ENCODE measurements around the gene SHOC2.

Gene SHOC2

DNA sequence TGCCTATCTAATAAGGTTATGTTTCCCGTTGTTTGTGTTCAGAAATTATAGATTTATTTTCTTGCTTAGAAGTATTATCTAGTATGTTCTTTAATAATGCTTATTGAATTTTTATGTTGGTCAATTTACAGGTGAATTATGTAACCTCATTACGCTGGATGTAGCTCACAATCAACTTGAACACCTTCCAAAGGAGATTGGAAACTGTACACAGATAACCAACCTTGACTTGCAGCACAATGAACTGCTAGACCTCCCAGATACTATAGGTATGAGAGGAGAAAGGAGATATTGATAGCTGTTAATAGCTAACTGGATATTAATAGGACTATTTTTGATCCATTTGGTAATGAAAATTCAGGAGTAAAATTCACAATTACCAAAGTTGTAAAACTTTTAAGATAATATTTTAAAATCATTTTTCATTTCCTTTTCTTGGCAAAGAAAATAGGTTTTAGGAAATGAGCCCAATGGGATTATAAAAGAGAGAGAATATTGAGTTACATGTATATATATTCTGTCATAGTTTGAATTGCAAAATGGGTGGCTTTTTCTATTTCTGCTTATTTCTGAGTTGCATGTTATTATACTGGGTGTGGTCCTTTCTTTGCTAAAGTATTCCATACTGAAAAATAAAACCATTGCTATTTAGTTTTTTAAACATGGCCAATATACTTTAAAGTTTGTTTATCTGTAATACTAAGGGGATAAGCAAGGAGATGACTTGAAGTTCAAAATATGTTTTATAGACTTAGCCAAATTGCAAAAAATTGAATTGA, 66.3 kb downstream of the SHOC2 start:
- no peak for DNase-seq (ENCODE audit: low spot score)

GRCh38 chr10:110989016-110989415, 69.6 kb downstream of the SHOC2 start:
- no peak for DNase-seq (ENCODE audit: low spot score)

GRCh38 chr10:110992006-110992800, 72.8 kb downstream of the SHOC2 start:
- DNase-seq (ENCODE audit: low spot score) = no peak

DNA sequence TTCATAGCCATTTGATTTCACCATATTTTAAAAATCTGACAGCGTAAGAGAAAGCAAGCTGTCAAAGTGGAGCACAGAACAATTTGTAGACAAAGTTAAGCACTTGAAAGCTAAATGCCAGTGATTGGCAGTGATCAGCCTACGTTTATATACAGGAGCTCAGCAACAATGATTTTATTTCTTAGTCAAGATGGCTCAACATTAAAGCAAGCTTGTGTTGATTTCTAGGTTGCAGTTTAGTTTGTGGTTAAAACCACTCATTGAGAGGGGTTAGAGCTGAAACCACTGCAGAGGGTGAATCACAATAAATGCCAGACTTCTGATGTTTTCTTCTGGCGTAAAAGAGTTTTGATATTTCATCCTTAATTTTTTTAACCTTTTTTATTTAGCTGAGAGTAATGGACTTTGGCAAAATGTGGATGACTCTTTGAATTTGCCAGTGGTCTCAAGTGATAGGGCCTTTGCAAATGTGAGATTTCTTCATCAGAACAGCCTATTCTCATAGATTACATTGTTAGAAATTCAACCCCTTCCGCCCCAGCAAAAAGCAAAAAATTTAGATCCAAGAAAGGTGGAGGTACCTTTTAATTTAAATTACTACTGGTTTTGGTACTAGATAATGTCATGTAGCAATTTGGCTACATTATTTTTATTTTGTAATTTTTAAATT, 73.8 kb downstream of the SHOC2 start:
- DNase-seq (ENCODE audit: low spot score) = no peak

DNA sequence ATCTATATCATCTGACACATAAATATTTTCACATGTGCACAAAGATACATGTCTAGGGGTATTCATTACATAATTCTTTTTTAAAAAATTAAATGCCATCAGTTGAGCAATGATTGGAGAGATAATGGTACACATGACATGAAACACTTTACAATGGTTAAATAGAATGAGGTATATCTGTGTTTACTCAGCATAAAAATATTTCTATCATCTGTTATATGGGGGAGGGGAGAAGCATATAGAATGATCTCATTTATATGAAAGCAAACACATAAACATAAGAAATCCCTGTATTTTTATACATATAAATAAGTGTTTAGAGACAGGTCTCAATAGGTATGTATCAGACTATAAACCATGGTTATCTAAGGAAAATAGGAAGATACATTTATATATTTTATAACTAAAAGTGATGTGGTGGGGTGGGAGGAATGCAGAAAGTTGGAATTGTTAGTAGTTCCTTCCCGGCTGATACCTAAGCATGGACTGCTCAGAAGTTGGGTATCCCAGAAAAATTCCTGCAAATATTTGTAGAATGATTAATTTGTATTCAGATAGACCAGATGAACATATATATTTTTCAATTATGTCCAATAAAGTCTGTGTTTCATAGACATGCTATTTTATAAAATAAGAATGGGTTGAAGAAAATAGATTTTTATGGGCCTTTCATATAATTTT, 75.1 kb downstream of the SHOC2 start:
- no peak for DNase-seq (ENCODE audit: low spot score)

- DNase-seq (ENCODE audit: low spot score) = no peak
Measured at GRCh38 chr10:110995301-110995700, 75.9 kb downstream of the SHOC2 start.

- no peak for DNase-seq (ENCODE audit: low spot score)
Measured at GRCh38 chr10:110996256-110996655, 76.9 kb downstream of the SHOC2 start.

DNA sequence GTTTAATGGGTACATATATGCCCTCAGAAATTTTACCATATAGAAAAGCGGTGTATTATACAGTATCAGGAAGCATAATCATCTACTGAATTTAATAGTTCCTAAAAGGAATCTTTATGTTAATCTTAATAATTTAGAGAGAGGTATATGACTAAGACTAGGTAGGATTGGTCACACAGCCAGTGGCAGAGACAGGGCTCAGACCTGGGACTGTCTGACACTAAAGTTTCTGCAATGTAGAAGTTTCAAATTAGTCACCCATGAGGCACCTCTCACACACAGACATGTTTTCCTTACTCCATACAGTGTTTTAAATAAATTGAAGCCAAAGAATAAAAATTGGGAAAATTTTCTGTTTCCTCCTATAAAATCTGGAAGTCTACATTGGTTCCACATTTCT, 84.6 kb downstream of the SHOC2 start:
- DNase-seq (ENCODE audit: low spot score) = no peak

DNA sequence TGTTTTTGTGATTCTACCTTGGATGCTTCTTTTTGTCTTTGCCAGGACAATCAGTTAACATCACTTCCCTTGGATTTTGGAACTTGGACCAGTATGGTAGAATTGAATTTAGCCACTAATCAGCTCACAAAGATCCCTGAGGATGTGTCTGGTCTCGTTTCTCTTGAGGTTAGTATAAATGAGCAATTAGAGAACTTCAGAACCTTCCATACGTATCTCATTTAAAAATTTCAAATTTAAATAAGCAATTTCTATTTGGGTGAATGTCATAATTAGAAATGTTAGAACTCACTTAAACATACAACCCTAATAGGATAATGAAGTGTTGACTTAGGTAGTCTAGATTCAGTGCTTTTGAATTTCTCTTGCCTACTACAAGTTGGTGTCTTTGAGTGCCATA, 88.1 kb downstream of the SHOC2 start:
- DNase-seq (ENCODE audit: low spot score) = no peak

GRCh38 chr10:111015181-111015580, 95.8 kb downstream of the SHOC2 start:
- DNase-seq (ENCODE audit: low spot score) = no peak

- no peak for DNase-seq (ENCODE audit: low spot score)
Measured at GRCh38 chr10:111017098-111017497, 97.7 kb downstream of the SHOC2 start.

DNA sequence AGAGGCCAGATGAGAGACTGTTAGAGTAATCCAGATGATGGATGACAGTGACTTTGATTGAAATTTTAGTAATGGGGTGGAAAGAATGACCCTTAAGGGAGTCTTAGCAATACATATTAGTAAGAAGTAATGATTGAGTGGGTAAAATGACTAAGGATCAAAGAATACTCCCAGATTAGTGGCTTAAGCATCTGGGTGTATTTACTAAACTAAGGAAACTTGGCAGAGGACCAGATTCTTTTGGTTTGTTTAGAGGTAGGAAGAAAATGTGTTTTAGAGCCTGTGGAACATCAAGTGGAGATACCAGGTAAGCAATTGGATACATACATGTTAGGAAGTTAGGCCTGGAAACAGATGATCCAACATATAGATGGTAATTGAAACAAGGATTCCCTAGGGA, 98.6 kb downstream of the SHOC2 start:
- no peak for DNase-seq (ENCODE audit: low spot score)

GRCh38 chr10:111023060-111023459, 103.7 kb downstream of the SHOC2 start:
- no peak for DNase-seq (ENCODE audit: low spot score)

DNA sequence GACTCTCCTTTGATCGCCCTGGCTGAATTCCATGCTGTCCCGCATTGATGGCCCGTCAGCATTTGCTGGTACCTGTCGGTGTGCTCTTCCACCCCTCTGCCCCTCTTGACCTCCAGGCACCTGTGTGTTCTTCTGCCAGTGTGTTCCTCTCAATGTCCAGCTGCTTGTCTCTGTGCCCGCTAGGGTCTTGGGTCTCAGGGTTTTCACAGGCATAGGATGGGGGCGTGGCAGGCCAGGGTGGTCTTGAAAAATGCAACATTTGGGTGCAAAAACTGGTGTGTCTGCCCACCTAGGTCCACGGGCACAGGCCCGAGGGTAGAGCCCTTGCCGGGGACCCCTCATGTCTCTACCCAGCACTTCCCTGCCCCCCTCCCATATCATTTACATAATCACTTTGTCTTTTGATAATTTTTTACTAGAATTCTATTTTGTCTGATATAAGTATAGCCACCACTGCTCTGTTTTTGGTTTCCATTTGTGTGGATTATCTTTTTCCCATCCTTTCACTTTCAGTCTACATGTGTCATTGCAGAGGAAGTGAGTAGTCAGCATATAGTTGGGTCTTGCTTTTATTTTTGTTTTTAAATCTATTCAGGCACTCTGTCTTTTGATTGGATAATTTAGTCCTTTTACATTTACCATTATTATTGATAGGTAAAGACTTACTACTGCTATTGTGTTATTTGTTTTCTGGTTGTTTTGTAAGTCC, 110.8 kb downstream of the SHOC2 start:
- no peak for DNase-seq (ENCODE audit: low spot score)

DNA sequence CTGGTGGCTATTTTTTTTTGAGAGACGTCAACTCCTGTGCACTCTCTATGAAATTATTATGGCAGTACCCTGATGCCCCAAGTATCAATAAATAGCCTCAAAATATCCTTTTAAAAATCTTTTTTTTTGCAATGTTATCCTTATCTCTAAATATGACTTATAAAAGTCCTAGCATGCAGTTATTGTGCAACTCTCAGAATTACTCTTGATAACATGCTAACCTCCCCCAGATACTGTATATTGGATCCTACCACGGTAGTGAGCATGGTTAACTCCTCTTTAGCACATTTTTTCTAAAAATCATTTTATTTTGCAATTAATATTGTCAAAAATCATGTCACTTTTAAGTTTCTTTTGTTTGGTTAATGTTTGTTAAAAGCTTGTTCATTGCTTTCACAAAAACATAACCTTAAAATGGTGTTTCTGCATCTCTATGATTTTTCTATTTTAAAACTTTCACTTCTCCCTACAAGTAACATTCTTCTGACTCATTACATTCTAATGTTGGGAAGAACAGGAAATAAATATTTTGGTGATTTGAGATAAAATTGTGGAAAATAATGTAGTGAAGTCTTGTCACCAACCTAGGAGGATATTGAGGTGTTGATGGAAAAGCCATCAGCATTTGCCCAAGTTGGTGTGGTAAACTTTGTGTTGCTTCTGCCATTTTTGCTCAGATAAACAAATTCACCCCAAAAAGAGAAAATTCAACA, 115.3 kb downstream of the SHOC2 start:
- no peak for DNase-seq (ENCODE audit: low spot score)

DNA sequence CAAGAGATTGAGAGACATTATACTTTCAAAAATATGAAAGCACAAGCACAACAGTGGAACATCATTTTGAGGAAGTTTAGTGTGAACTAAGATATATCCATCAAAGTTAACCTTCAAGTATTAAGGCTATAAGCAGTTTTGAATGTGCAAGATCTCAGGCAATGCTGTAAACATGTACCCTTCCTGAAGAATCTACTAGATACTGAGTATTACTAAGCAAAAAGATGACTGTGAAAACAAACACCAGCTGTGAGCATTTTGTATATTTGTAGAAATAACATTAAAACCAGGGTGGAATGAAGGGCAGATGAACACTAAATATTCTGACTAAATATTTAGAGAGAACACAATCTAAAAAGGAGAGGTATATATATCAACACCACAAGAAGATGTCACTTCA, 116.1 kb downstream of the SHOC2 start:
- no peak for DNase-seq (ENCODE audit: low spot score)

- DNase-seq (ENCODE audit: low spot score) = no peak
Measured at GRCh38 chr10:111037858-111038257, 118.5 kb downstream of the SHOC2 start.

DNA sequence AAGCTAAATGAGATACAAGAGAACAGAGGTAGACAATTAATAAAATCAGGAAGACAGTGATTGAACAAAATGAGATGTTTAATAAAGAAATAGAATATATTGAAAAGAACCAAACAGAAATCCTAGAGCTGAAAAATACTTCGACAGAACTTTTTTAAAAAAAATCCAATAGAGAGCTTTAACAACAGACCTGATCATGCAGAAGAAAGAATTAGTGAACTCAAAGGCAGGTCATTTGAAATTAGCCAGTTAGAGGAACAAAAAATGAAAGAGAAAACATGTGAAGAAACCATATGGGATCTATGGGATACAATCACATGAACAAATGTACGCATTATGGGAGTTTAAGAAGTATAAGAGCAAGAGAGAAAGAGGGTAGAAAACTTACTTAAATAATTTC, 120.1 kb downstream of the SHOC2 start:
- DNase-seq (ENCODE audit: low spot score) = no peak

DNA sequence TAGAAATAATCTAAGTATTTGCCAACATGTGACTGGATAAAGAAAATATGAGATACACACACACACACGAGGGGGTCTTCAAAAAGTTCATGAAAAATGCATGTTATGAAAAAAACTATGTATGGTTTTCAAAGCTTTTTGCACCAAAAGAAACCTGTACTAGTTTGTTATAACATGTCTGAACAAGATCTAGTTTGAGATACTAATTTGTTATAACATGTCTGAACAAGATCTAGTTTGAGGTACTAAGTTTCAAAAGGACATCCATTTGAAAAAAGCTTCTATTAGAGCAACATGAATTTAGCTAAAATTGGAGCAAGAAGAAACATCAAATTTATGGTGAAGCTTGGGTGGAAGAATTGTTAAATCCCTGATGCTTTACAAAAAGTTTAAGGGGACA, 137.6 kb downstream of the SHOC2 start:
- no peak for DNase-seq (ENCODE audit: low spot score)

All from HuH-7 (cell line).